AG04450 (cell line): Measurements from ENCODE around the gene CTBP2. TPM values are rescaled to one million over a fixed set of nuclear protein-coding genes. Genes with fewer than 3 reads are reported as not detected.

Experiments used
- CTCF ChIA-PET: fragments of 300-600, 350-600 bp; formaldehyde crosslinking; extraction: SDS; loops from one replicate; lab custom pipeline; 2022; ENCODE audit warnings: antibody characterized with exemption, inconsistent platforms; lab: Charles Lee
- POLR2A ChIA-PET: fragments of 350-600 bp; formaldehyde crosslinking; extraction: SDS; loops from one replicate; lab custom pipeline; 2021; ENCODE audit warnings: antibody characterized with exemption, inconsistent platforms; lab: Yijun Ruan, JAX
- DNase-seq: peaks from one replicate; pipeline ENCODE4 v3.0.0-alpha.2; 2011; ENCODE audit warnings: low read depth, low spot score
- H3K27ac ChIP-seq: one replicate; pipeline ENCODE4 v1.5.1; 2012; ENCODE audit warnings: low read depth, low read length, control low read depth
- H3K27me3 ChIP-seq: one replicate; pipeline ENCODE4 v1.6.0; 2012; ENCODE audit warnings: low read length; ENCODE audit not compliant: control insufficient read depth, insufficient read depth
- H3K4me3 ChIP-seq: 2 replicates; pipeline ENCODE4 v1.5.1; 2011; ENCODE audit warnings: mild to moderate bottlenecking, low read depth, low read length, control low read depth
- H3K9me3 ChIP-seq: 2 replicates; pipeline ENCODE4 v1.5.1; 2012; ENCODE audit warnings: low read length; ENCODE audit not compliant: control insufficient read depth, insufficient read depth
- polyA plus RNA-seq: library from polyadenylated mRNA; depleted of rRNA; stranded (reverse); fragments of >200 nt; gene quantifications from 2 replicates; pipeline ENCODE4 v1.2.3, GENCODE V29; 2011
- TF ChIP-seq, protein P1 (sequence below): IDR thresholded peaks from 2 replicates; pipeline ENCODE4 v1.5.1; 2011; ENCODE audit warnings: low read depth, low read length, control low read depth, inconsistent platforms

The CTBP2 gene
- polyA plus RNA-seq, 1 experiment = 52.5 TPM

DNA sequence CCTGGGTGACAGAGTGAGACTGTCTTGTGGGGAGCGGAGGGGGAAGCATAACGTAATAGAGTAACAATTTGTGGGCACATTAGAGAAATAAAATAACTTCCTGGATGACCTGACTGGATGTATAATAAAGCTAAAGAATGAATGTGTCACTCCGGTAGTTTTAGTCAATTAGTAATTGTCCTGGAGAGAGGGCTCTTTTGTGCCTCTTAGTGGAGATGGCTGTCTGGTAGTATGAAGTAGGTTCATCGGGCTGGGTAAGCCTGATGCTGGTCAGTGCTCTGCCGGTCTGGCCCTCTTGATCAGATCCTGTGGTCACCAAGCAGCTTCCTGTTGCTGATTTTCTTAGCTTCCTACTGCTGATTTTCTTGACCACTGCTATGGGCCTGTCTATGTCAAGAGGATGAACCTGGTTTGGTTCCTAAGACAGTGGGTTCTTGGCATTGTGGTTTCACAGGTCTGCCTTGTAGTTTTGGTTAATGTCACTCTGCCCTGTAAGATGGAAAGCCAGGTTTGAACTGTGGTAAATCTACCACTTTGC lies 184.3 kb downstream of the CTBP2 start:
- H3K4me3 ChIP-seq = no peak overlapping the region
- TF ChIP-seq, protein P1, sequence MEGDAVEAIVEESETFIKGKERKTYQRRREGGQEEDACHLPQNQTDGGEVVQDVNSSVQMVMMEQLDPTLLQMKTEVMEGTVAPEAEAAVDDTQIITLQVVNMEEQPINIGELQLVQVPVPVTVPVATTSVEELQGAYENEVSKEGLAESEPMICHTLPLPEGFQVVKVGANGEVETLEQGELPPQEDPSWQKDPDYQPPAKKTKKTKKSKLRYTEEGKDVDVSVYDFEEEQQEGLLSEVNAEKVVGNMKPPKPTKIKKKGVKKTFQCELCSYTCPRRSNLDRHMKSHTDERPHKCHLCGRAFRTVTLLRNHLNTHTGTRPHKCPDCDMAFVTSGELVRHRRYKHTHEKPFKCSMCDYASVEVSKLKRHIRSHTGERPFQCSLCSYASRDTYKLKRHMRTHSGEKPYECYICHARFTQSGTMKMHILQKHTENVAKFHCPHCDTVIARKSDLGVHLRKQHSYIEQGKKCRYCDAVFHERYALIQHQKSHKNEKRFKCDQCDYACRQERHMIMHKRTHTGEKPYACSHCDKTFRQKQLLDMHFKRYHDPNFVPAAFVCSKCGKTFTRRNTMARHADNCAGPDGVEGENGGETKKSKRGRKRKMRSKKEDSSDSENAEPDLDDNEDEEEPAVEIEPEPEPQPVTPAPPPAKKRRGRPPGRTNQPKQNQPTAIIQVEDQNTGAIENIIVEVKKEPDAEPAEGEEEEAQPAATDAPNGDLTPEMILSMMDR = no peak
- H3K27ac ChIP-seq = no peak overlapping the region
- no peak for DNase-seq
- POLR2A ChIA-PET = interaction anchor here (0.6 to 0.7 kb wide), 2 partner anchors 69 to 185 kb away, joined by 3 read pairs; no protein-coding TSS in a partner anchor
- no peaks in the 10 kb centered on the region for H3K9me3 ChIP-seq
- CTCF ChIA-PET = interaction anchor here (0.6 to 1.3 kb wide), 2 partner anchors 16 to 188 kb away, joined by 3 read pairs; no protein-coding TSS in a partner anchor
- H3K27me3 ChIP-seq = no peaks in the 10 kb centered on the region

DNA sequence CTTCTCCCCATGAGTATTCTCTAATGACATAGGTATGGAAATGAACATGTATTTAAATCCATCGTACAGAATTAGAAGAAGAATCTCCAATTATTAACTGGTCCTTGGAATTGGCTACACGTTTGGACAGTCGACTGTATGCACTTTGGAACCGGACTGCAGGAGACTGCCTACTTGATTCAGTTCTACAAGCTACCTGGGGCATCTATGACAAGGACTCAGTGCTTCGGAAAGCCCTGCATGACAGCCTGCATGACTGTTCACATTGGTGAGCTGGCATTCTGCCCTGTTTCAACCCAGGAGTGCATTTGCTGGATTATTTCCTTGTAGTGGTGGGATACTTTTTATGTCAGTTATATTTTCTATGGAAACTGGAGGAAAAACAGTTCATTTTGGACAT lies 186.2 kb downstream of the CTBP2 start:
- ChIA-PET CTCF (interaction anchor here (1.1 to 3.1 kb wide), 2 partner anchors 18 to 87 kb away, joined by 3 to 14 read pairs; no protein-coding TSS in a partner anchor), POLR2A (no interaction called here)
- TF ChIP-seq, protein P1 = no peak
- Histone ChIP-seq H3K4me3 (no peak overlapping the region), H3K9me3 (no peaks in the 10 kb centered on the region), H3K27me3 (no peaks in the 10 kb centered on the region), H3K27ac (no peak overlapping the region)
- no peak for DNase-seq

DNA sequence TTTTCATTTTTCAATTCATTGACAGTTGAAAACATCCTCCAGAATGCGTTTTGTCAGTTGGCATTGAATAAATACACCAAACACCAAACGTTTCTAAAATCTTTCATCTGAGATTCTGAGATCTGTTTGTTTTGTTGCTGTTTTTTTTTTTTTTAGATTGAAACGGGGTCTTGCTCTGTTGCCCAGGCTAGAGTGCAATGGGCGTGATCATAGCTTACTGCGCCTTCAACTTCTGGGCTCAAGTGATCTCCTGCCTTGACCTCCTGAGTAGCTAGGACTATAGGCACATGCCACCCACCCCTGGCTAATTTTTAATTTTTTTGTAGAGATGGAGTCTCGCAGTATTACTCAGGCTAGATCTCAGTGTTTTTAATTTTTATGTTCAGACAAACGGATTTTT lies 187.7 kb downstream of the CTBP2 start:
- CTCF ChIA-PET = interaction anchor here (1.0 to 3.1 kb wide), 2 partner anchors 20 to 75 kb away, joined by 3 to 14 read pairs; no protein-coding TSS in a partner anchor
- Histone ChIP-seq H3K4me3 (no peak overlapping the region), H3K27me3 (no peaks in the 10 kb centered on the region), H3K27ac (no peak overlapping the region), H3K9me3 (no peaks in the 10 kb centered on the region)
- TF ChIP-seq, protein P1 = no peak
- no peak for DNase-seq
- POLR2A ChIA-PET = interaction anchor here (0.6 kb wide), 1 partner anchor 33 kb away, joined by 3 read pairs; no protein-coding TSS in a partner anchor

DNA sequence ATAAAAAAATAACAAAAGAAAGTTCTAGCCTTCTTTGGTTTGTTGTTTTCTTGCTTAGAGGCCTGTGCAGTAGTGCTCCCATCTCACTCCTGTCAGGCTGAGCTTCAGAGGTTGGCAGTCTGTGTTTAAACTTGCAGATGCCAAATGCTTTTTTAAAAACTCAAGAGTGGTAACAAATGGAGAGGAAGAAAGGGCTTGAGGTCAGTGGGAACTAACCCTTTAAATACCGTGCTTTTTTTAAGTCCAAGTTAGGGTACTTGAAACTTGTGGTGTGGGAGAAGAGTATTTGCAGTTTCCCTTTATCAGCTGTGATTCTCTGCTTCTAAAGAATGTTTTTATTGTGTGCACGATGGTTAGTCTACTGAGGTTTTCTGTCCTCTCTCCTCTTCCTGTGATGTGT lies 189.1 kb downstream of the CTBP2 start:
- POLR2A ChIA-PET = interaction anchor here (0.6 kb wide), 1 partner anchor 10 kb away, joined by 10 read pairs; no protein-coding TSS in a partner anchor
- H3K27ac ChIP-seq = no peak overlapping the region

DNA sequence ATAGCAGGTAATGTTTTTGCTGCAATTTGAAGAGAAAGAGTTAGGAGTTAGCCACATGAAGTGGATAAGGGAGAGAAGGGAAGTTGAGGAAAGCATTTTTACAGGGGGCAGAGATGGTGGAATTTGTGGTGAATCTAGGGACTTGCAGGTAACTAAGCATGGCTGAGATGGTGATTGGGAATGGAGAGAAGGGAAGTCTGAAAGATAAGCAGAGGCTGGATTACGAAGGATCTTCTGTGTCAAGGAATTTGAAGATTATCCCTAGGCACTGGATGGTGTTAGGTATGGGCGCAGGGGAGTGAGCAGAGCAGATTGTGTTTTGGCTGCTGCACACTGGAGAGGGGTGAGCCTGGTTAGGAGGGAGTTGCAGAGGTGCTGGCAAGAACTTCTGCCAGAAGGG lies 193.1 kb downstream of the CTBP2 start:
- Histone ChIP-seq H3K9me3 (no peaks in the 10 kb centered on the region), H3K4me3 (no peak overlapping the region), H3K27me3 (no peaks in the 10 kb centered on the region), H3K27ac (no peak overlapping the region)
- POLR2A ChIA-PET = no interaction called here
- CTCF ChIA-PET = no interaction called here
- no peak for DNase-seq
- TF ChIP-seq, protein P1 = no peak

More for the DNA sequence above, 189.1 kb downstream of the CTBP2 start:
- no peak for DNase-seq
- TF ChIP-seq, protein P1 = no peak
- no peak overlapping the region for H3K4me3 ChIP-seq
- CTCF ChIA-PET = interaction anchor here (0.8 to 1.0 kb wide), 2 partner anchors 9 to 21 kb away, joined by 3 read pairs; no protein-coding TSS in a partner anchor
- H3K9me3 ChIP-seq = no peaks in the 10 kb centered on the region
- H3K27me3 ChIP-seq = no peaks in the 10 kb centered on the region
